Activated CD8-positive, alpha-beta T cell treated with anti-CD3 and anti-CD28 coated beads, Interleukin-2, amount 10 ng/mL, durations not matched to agents 7 days and 5 days (primary cell): Measurements from ENCODE around the gene CTSW. TPM values are rescaled to one million over a fixed set of nuclear protein-coding genes. Genes with fewer than 3 reads are reported as not detected.

ENCODE experiments used
- ATAC-seq: fragments of 150-1000 bp; cut with Tn5 transposase; one replicate; pipeline ENCODE4 v1.10.0; 2021; ENCODE audit warnings: moderate library complexity
- CTCF ChIA-PET: fragments of 350-600 bp; sonication (Branson Sonifier 250); formaldehyde crosslinking; loops from one replicate; lab custom pipeline; 2021; ENCODE audit warnings: antibody characterized with exemption; lab: Charles Lee
- POLR2A ChIA-PET: fragments of 350-600 bp; sonication (Branson Sonifier 250); formaldehyde crosslinking; loops from one replicate; lab custom pipeline; 2021; ENCODE audit warnings: antibody characterized with exemption; lab: Charles Lee
- DNase-seq: peaks from one replicate; pipeline ENCODE4 v3.0.0-alpha.2; 2020
- H3K27ac Mint-ChIP-seq: one replicate; pipeline ENCODE4 v1.8.0; 2021; ENCODE audit warnings: mild to moderate bottlenecking, mixed read lengths
- H3K27me3 Mint-ChIP-seq: one replicate; pipeline ENCODE4 v1.8.0; 2021; ENCODE audit warnings: low read depth, mixed read lengths
- H3K36me3 Mint-ChIP-seq: one replicate; pipeline ENCODE4 v1.8.0; 2021; ENCODE audit warnings: low read depth, mixed read lengths
- H3K4me1 Mint-ChIP-seq: one replicate; pipeline ENCODE4 v1.8.0; 2021; ENCODE audit warnings: low read depth, mixed read lengths
- H3K4me3 Mint-ChIP-seq: one replicate; pipeline ENCODE4 v1.8.0; 2021; ENCODE audit warnings: mild to moderate bottlenecking, mixed read lengths
- H3K9me3 Mint-ChIP-seq: one replicate; pipeline ENCODE4 v1.8.0; 2022; ENCODE audit warnings: mixed read lengths; ENCODE audit not compliant: insufficient read depth
- total RNA-seq, 2 experiments: library from RNA; stranded (reverse); gene quantifications; one replicate each; pipeline ENCODE4 v1.2.3, GENCODE V29; 2021

The CTSW gene
- total RNA-seq, 2 experiments from 2014 or later, result 381 to 413 TPM

- Mint-ChIP-seq H3K27me3 (no peaks in the 10 kb centered on the region), H3K27ac (peak overlapping the region; percentile 54), H3K4me1 (peaks cover 62% of the 10 kb centered on the region), H3K9me3 (no peaks in the 10 kb centered on the region), H3K4me3 (peak overlapping the region; percentile 31), H3K36me3 (peaks cover 23% of the 10 kb centered on the region)
- no peak for DNase-seq
- POLR2A ChIA-PET, result interaction anchor here (1.3 kb wide), 1 partner anchor 10 kb away, joined by 3 read pairs; no protein-coding TSS in a partner anchor
- CTCF ChIA-PET, result interaction anchor here (1.0 to 4.2 kb wide), 5 partner anchors 9 to 240 kb away, joined by 3 to 36 read pairs (median 9); no protein-coding TSS in a partner anchor
- ATAC-seq, result no peak
Measured at GRCh38 chr11:65895482-65895981, 15.9 kb downstream of the CTSW start.

- Mint-ChIP-seq H3K4me3 (no peak overlapping the region), H3K9me3 (no peaks in the 10 kb centered on the region), H3K4me1 (peaks cover 69% of the 10 kb centered on the region), H3K36me3 (peaks cover 23% of the 10 kb centered on the region), H3K27me3 (no peaks in the 10 kb centered on the region), H3K27ac (peak overlapping the region; percentile 49)
- POLR2A ChIA-PET, result interaction anchor here (0.7 to 1.3 kb wide), 5 partner anchors 7 to 35 kb away, joined by 3 to 4 read pairs (median 3); no protein-coding TSS in a partner anchor
- ATAC-seq (no peak), DNase-seq (no peak)
- CTCF ChIA-PET, result interaction anchor here (0.8 to 4.2 kb wide), 7 partner anchors 7 to 239 kb away, joined by 3 to 47 read pairs (median 6); partner anchors contain the start of genes CCDC85B, FIBP and MUS81
Measured at GRCh38 chr11:65896034-65896999, 16.7 kb downstream of the CTSW start.

- POLR2A ChIA-PET, result interaction anchor here (0.7 to 1.2 kb wide), 4 partner anchors 8 to 35 kb away, joined by 3 to 4 read pairs (median 4); no protein-coding TSS in a partner anchor
- Mint-ChIP-seq H3K4me1 (peaks cover 74% of the 10 kb centered on the region), H3K27ac (no peak overlapping the region), H3K9me3 (no peaks in the 10 kb centered on the region), H3K4me3 (no peak overlapping the region), H3K27me3 (no peaks in the 10 kb centered on the region), H3K36me3 (peaks cover 17% of the 10 kb centered on the region)
- CTCF ChIA-PET, result interaction anchor here (0.8 to 4.2 kb wide), 6 partner anchors 7 to 238 kb away, joined by 3 to 47 read pairs (median 8); partner anchors contain the start of genes CCDC85B, FIBP and MUS81
- no peak for DNase-seq
- no peak for ATAC-seq
Measured at GRCh38 chr11:65897020-65897471, 17.4 kb downstream of the CTSW start.

GRCh38 chr11:65898656-65899355 is 19.2 kb downstream of the CTSW start:
- H3K4me1 Mint-ChIP-seq, result peaks cover 68% of the 10 kb centered on the region
- CTCF ChIA-PET, result interaction anchor here (1.6 to 4.2 kb wide), 4 partner anchors 9 to 39 kb away, joined by 6 to 47 read pairs (median 22); partner anchors contain the start of genes CCDC85B and FIBP
- H3K9me3 Mint-ChIP-seq, result no peaks in the 10 kb centered on the region

GRCh38 chr11:65899356-65900124 is 19.9 kb downstream of the CTSW start:
- H3K27ac Mint-ChIP-seq, result peak overlapping the region; percentile 71
- H3K27me3 Mint-ChIP-seq, result no peaks in the 10 kb centered on the region
- no peaks in the 10 kb centered on the region for H3K9me3 Mint-ChIP-seq
- H3K36me3 Mint-ChIP-seq, result peaks cover 8% of the 10 kb centered on the region
- peak; percentile 27 for ATAC-seq
- CTCF ChIA-PET, result interaction anchor here (1.3 to 4.2 kb wide), 6 partner anchors 10 to 40 kb away, joined by 3 to 55 read pairs (median 22); partner anchors contain the start of genes CCDC85B and FIBP
- POLR2A ChIA-PET, result interaction anchor here (1.2 to 6.5 kb wide), 3 partner anchors 9 to 54 kb away, joined by 3 to 64 read pairs (median 14); partner anchors contain the start of genes CCDC85B and FIBP
- H3K4me3 Mint-ChIP-seq, result peak overlapping the region; percentile 66
- peak; percentile 76 for DNase-seq
- peaks cover 62% of the 10 kb centered on the region for H3K4me1 Mint-ChIP-seq

More at GRCh38 chr11:65898656-65899355, 19.2 kb downstream of the CTSW start:
- DNase-seq, result no peak
- POLR2A ChIA-PET, result interaction anchor here (0.6 to 6.5 kb wide), 6 partner anchors 8 to 326 kb away, joined by 3 to 64 read pairs (median 4); partner anchors contain the start of genes CCDC85B, FAM89B and FIBP
- Mint-ChIP-seq H3K27ac (peak overlapping the region; percentile 79), H3K36me3 (peaks cover 9% of the 10 kb centered on the region), H3K4me3 (peak overlapping the region; percentile 78), H3K27me3 (no peaks in the 10 kb centered on the region)
- ATAC-seq, result no peak

- ATAC-seq, result peak; percentile 88
- Mint-ChIP-seq H3K36me3 (peaks cover 5% of the 10 kb centered on the region), H3K9me3 (no peaks in the 10 kb centered on the region), H3K27ac (peak within 1 kb of the TSS; percentile 71), H3K27me3 (no peaks in the 10 kb centered on the region), H3K4me1 (peaks cover 59% of the 10 kb centered on the region), H3K4me3 (peak within 1 kb of the TSS; percentile 66)
- CTCF ChIA-PET, result interaction anchor here (0.5 to 3.7 kb wide), 7 partner anchors 10 to 438 kb away, joined by 3 to 55 read pairs (median 8); partner anchors contain the start of genes CCDC85B, FIBP and MUS81
- POLR2A ChIA-PET, result interaction anchor here (1.2 to 6.5 kb wide), 4 partner anchors 9 to 53 kb away, joined by 3 to 64 read pairs (median 8); partner anchors contain the start of genes CCDC85B and FIBP
- DNase-seq, result peak; percentile 94
Measured at GRCh38 chr11:65900125-65900898, 20.7 kb downstream of the CTSW start, which contains the start of gene FOSL1. FOSL1 (minus strand) TSS chr11:65900388; CDS start chr11:65900339, 49 bp downstream.

DNA sequence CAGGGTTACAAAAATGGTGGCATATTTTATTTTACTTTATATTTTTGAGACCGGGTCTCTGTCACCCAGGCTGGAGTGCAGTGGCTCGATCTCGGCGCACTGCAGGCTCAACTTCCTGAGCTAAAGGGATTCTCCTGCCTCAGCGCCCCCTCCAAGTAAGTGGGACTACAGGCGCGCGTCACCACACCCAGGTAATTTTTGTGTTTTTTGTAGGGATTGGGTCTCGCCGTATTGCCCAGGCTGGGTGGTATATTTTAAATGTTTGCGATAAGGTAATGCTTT is 21.2 kb downstream of the CTSW start:
- H3K9me3 Mint-ChIP-seq, result no peaks in the 10 kb centered on the region
- POLR2A ChIA-PET, result interaction anchor here (1.4 to 6.5 kb wide), 2 partner anchors 10 to 11 kb away, joined by 3 to 64 read pairs; partner anchors contain the start of genes CCDC85B and FIBP
- H3K4me1 Mint-ChIP-seq, result peaks cover 53% of the 10 kb centered on the region
- peaks cover 4% of the 10 kb centered on the region for H3K36me3 Mint-ChIP-seq
- H3K27ac Mint-ChIP-seq, result peak overlapping the region; percentile 65
- no peak for DNase-seq
- H3K27me3 Mint-ChIP-seq, result no peaks in the 10 kb centered on the region
- CTCF ChIA-PET, result interaction anchor here (0.5 to 3.7 kb wide), 7 partner anchors 9 to 438 kb away, joined by 3 to 55 read pairs (median 8); partner anchors contain the start of genes CCDC85B, FIBP and MUS81
- H3K4me3 Mint-ChIP-seq, result peak overlapping the region; percentile 45
- ATAC-seq, result no peak

DNA sequence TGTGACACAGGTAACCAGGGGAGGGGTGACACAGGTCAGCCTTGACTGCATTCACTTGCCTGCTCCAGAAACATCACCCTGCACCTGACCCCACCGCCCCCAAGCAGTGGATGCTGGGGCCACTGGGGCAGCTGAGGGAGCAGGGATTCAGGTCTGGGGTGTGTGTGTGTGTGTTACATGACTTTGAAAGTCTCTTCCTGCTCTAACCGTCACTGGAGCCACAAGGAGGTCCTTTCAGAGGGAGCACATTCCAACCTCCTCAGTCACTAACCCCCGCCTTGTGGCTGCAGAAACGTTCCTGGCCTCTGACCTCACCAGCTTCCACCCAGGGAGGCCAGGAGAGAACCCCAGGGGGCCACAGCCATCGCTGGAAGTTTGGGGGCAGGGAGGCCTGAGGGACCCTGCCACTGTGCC is 23.4 kb downstream of the CTSW start:
- peak overlapping the region; percentile 46 for H3K27ac Mint-ChIP-seq
- no peaks in the 10 kb centered on the region for H3K36me3 Mint-ChIP-seq
- DNase-seq, result no peak
- H3K4me1 Mint-ChIP-seq, result peaks cover 35% of the 10 kb centered on the region
- H3K27me3 Mint-ChIP-seq, result peaks cover 4% of the 10 kb centered on the region
- CTCF ChIA-PET, result interaction anchor here (1.0 to 3.7 kb wide), 2 partner anchors 13 to 19 kb away, joined by 3 to 25 read pairs; partner anchors contain the start of gene CCDC85B
- H3K4me3 Mint-ChIP-seq, result no peak overlapping the region
- POLR2A ChIA-PET, result interaction anchor here (1.0 to 6.5 kb wide), 2 partner anchors 12 to 52 kb away, joined by 4 to 64 read pairs; partner anchors contain the start of genes CCDC85B and FIBP
- no peak for ATAC-seq
- no peaks in the 10 kb centered on the region for H3K9me3 Mint-ChIP-seq

DNA sequence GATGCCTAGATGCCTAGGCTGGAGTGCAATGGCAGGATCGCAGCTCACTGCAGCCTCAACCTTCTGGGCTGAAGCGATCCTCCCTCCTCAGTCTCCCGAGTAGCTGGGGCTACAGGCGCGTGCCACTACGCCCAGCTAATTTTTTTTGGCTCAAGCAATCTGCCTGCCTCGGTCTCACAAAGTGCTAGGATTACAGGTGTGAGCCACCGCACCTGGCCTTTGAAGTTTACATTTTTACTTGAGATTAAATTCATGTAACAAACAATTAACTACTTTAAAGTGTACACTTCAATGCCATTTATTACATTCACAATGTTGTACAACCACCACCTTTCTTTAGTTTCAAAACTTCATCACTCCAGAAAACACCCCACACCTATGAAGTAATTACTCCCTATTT is 24.1 kb downstream of the CTSW start:
- H3K27ac Mint-ChIP-seq, result no peak overlapping the region
- no peak for ATAC-seq
- ChIA-PET CTCF (interaction anchor here (1.0 to 3.7 kb wide), 2 partner anchors 14 to 19 kb away, joined by 3 to 25 read pairs; partner anchors contain the start of gene CCDC85B), POLR2A (interaction anchor here (0.9 to 6.5 kb wide), 2 partner anchors 13 to 30 kb away, joined by 3 to 64 read pairs; partner anchors contain the start of genes CCDC85B and FIBP)
- H3K27me3 Mint-ChIP-seq, result peaks cover 4% of the 10 kb centered on the region
- no peaks in the 10 kb centered on the region for H3K36me3 Mint-ChIP-seq
- no peaks in the 10 kb centered on the region for H3K9me3 Mint-ChIP-seq
- H3K4me1 Mint-ChIP-seq, result peaks cover 29% of the 10 kb centered on the region
- DNase-seq, result no peak
- H3K4me3 Mint-ChIP-seq, result no peak overlapping the region
